GM13976 (cell line): Measurements from ENCODE around the gene GSG1L.

Experiments used
- DNase-seq: peaks from one replicate; pipeline ENCODE4 v3.0.0; 2012; ENCODE audit warnings: low spot score
- in situ Hi-C: fragments of 300-500 bp; cut with MboI; formaldehyde crosslinking; loops from one replicate; pipeline ENCODE4 v1.12.0; 2022; ENCODE audit warnings: low sequenced_read_pairs, mixed read lengths, inconsistent platforms; ENCODE audit not compliant: unreplicated experiment
- TF ChIP-seq, protein P1 (sequence below): IDR thresholded peaks from 2 replicates; pipeline ENCODE4 v1.5.1; 2012; ENCODE audit warnings: borderline replicate concordance, mild to moderate bottlenecking; ENCODE audit not compliant: insufficient read depth; ENCODE audit errors: extremely low read depth, missing control alignments, control extremely low read depth

Gene GSG1L

DNA sequence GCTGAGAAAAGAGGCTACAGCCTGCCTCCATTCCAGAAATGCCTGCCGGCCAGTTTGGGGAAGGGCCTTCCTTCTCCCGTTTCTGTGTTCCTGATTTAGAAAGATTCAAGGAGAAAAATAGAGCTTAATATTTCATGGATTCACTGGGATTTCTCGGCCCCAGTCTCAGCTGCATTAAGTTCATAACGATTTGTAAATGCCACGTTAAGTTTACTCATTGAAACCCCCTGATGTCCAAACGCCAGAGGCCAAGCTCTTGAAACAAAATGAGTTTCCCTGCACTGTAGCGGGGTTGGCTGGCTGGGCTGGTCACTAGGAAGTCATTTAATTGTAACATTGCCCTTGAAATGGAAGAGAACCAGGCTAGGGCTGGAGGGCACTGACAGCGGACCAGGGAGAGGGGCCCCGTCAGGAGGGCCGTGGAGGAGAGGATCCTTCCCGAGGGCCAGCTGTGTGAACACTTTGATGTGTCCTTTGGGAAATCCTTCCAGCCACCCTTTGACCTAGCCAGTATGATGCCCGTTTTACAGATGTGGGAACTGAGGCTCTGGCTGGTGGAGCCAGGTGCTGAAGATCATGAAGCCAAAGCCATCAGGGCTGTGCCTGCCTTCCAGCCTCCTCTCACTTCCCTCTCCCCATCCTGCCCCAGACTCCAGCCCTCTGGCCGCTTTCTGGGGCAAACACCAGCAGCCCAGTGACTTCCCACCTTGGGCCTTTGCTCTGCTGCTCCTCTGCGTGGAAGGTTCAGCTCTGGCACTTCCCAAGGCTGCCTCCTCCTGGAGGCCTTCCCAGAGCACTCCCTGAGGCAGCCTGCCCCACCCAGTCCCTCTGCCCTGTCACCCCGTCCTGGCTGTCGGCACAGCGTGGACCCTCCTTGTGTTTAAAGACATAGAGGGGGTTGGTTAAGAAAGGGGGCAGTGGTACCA lies 293.0 kb downstream of the GSG1L start:
- TF ChIP-seq, protein P1, sequence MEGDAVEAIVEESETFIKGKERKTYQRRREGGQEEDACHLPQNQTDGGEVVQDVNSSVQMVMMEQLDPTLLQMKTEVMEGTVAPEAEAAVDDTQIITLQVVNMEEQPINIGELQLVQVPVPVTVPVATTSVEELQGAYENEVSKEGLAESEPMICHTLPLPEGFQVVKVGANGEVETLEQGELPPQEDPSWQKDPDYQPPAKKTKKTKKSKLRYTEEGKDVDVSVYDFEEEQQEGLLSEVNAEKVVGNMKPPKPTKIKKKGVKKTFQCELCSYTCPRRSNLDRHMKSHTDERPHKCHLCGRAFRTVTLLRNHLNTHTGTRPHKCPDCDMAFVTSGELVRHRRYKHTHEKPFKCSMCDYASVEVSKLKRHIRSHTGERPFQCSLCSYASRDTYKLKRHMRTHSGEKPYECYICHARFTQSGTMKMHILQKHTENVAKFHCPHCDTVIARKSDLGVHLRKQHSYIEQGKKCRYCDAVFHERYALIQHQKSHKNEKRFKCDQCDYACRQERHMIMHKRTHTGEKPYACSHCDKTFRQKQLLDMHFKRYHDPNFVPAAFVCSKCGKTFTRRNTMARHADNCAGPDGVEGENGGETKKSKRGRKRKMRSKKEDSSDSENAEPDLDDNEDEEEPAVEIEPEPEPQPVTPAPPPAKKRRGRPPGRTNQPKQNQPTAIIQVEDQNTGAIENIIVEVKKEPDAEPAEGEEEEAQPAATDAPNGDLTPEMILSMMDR, result no peak
- in situ Hi-C loops, result no loop called here
- DNase-seq, result no peak

DNA sequence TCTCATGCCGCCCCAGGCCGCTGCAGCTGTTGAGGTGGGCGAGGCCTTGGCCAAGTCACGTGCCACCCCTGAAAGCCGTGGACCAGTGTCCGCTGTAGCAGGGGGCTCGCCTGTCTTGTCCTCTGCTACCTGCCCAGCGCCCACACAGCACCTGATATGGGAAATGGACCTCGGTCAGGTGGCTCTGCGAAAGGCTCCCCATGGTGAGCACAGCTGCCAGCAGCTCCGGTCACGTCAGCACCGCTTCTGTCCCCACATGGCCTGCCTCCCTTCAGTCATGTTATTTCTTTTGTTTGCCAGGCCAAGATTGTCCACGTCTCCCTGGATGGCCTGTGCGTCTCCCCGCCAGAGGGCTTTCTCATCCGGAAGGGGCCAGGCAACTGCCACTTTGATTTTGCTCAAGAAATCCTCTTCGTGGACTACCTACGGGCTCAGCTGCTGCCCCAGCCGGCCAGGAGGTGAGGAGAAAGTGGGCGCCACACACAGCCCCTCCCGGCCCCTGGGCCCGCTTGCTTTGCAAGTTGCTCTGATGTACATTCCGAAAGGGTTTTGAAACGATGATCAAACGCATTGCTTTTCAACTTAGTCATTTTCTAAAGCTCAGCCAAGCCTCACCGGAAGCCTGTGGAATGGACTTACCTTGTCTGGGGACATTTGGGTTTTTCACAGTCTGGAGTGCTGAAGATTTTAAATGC lies 293.8 kb downstream of the GSG1L start:
- in situ Hi-C loops, result no loop called here
- DNase-seq, result no peak
- TF ChIP-seq, protein P1, result no peak

DNA sequence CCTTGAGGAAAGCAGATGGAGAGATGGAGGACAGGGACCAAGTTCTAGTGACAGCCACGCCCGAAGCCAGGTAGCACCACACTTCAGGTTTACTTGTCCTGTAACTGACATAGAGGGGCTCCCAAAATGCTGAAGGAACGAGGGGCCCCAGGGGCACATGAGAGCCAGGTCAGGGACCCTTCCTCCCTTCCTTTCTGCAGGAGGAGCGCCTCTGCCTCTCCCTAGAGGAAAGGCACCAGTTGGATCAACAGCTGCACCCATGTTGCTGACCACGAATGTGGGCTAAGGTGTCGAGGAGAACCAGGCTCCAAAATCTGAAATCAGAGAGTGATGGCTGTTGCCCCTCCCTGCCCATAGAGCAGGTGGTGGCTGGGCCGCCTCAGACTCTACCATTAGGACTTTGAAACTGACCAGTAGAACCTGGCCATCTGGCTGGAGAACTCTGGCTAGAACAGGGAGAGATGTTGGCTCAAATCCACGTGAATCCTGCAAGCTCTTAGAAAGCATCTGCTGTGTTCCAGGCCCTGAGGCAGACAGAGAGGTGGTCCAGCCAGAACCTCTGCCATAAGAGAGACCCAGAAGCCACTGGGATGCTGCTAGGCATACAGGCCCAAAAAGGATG lies 294.8 kb downstream of the GSG1L start:
- TF ChIP-seq, protein P1, result no peak
- no peak for DNase-seq
- in situ Hi-C loops, result no loop called here

DNA sequence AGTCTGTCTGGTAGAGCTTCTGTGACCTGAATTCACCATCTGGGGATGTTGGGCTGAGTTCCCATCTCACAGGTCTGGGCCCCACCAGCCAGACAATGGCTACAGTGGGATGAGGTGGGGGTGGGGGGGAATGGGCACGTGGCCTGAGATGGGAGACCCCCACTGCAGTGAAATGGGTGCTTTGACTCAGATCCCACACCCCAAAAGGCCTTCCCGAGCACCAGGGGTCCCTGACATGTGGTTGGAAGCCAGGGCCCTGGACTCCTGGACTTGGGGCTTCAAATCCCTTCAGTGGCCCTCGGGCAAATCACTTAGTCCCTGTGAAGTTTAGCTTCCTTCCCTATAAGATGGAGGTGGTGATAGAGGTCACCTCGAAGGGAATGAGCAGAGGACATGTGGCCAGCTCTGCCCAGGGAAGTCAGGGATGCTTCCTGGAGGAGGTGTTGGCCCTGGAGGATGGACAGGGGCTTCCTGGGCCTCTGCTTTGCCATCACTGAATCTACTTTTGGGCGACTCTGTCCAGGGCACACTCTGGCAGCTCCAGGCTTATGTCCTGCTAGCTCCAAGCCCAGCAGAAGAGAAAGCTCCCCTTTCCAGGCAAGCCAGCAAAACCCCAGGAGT lies 295.4 kb downstream of the GSG1L start:
- TF ChIP-seq, protein P1, result no peak
- in situ Hi-C loops, result no loop called here
- DNase-seq, result no peak

DNA sequence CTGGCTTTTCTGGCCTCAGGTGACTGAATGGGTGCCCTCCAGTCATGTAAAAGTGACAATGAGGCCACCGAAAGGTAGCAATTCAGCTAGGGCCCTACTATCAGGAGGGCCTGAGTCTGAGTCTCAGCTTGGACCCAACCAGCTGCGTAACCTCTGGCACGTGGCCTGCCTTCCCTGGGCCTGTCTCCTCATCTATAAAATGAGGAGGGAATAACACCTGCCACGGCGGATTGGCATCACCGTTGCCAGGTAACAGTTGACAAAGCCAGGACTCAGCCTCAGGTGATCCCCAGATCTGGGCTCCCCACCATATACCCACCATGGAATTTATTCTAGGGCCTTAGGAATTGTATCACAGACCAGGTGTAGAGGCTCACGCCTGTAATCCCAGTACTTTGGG lies 296.4 kb downstream of the GSG1L start:
- TF ChIP-seq, protein P1, result no peak
- no peak for DNase-seq
- in situ Hi-C loops, result no loop called here
